Loucy (cell line): Measurements from ENCODE around the gene CERK.

Experiments
- H2AFZ ChIP-seq: fragments of 200-600 bp; sonication (generic); 2 replicates; pipeline ENCODE4 v1.6.0; 2016; ENCODE audit warnings: antibody characterized with exemption, mild to moderate bottlenecking, low read length, moderate library complexity
- H3F3A ChIP-seq: fragments of 200-600 bp; 2 replicates; pipeline ENCODE4 v1.6.0; 2016; ENCODE audit warnings: antibody characterized with exemption, low read depth, mild to moderate bottlenecking
- H3K27me3 ChIP-seq: fragments of 200-600 bp; sonication (generic); 2 replicates; pipeline ENCODE4 v1.6.1; 2014; ENCODE audit warnings: low read length, mild to moderate bottlenecking; ENCODE audit not compliant: insufficient read depth, poor library complexity, severe bottlenecking
- H3K36me3 ChIP-seq: fragments of 200-600 bp; sonication (generic); 2 replicates; pipeline ENCODE4 v1.6.1; 2016; ENCODE audit warnings: low read length; ENCODE audit not compliant: insufficient read depth
- H3K4me1 ChIP-seq: fragments of 200-600 bp; sonication (generic); 2 replicates; pipeline ENCODE4 v1.5.1; 2014; ENCODE audit warnings: low read length, mild to moderate bottlenecking; ENCODE audit not compliant: insufficient read depth, poor library complexity, severe bottlenecking
- H3K4me2 ChIP-seq: fragments of 200-600 bp; sonication (generic); 2 replicates; pipeline ENCODE4 v1.6.0; 2014; ENCODE audit warnings: antibody characterized with exemption, low read length, low read depth, mild to moderate bottlenecking; ENCODE audit not compliant: poor library complexity, severe bottlenecking
- H3K4me3 ChIP-seq: fragments of 200-600 bp; sonication (generic); 2 replicates; pipeline ENCODE4 v1.5.1; 2014; ENCODE audit warnings: low read length, mild to moderate bottlenecking, mixed read lengths; ENCODE audit not compliant: poor library complexity, severe bottlenecking
- H3K79me2 ChIP-seq: fragments of 200-600 bp; sonication (generic); 2 replicates; pipeline ENCODE4 v1.6.1; 2014; ENCODE audit warnings: low read length; ENCODE audit not compliant: insufficient read depth
- H3K9ac ChIP-seq: fragments of 200-600 bp; sonication (generic); 2 replicates; pipeline ENCODE4 v1.6.0; 2014; ENCODE audit warnings: mild to moderate bottlenecking, low read depth, low read length, moderate library complexity; ENCODE audit not compliant: poor library complexity, severe bottlenecking
- H3K9me2 ChIP-seq: fragments of 200-600 bp; sonication (generic); replicated peaks from 2 replicates; pipeline ENCODE4 v1.6.1; 2016; ENCODE audit warnings: low read depth, low read length, mixed read lengths
- H3K9me3 ChIP-seq: fragments of 200-600 bp; sonication (generic); 2 replicates; pipeline ENCODE4 v1.6.1; 2014; ENCODE audit warnings: mild to moderate bottlenecking, antibody characterized with exemption, low read length, low read depth; ENCODE audit not compliant: insufficient read depth
- H4K20me1 ChIP-seq: fragments of 200-600 bp; sonication (generic); 2 replicates; pipeline ENCODE4 v1.6.0; 2014; ENCODE audit warnings: antibody characterized with exemption, low read length, mild to moderate bottlenecking; ENCODE audit not compliant: insufficient read depth, poor library complexity, severe bottlenecking
- EZH2phosphoT487 ChIP-seq: fragments of 200-600 bp; IDR thresholded peaks from 2 replicates; pipeline ENCODE4 v1.6.1; 2018; ENCODE audit warnings: antibody characterized with exemption, mild to moderate bottlenecking, moderate library complexity, borderline replicate concordance
- TF ChIP-seq, protein P1 (sequence below): fragments of 200-600 bp; sonication (generic); conservative IDR thresholded peaks from 2 replicates; pipeline ENCODE4 v1.5.1; 2014; ENCODE audit warnings: mild to moderate bottlenecking, antibody characterized with exemption, low read length

The CERK gene

DNA sequence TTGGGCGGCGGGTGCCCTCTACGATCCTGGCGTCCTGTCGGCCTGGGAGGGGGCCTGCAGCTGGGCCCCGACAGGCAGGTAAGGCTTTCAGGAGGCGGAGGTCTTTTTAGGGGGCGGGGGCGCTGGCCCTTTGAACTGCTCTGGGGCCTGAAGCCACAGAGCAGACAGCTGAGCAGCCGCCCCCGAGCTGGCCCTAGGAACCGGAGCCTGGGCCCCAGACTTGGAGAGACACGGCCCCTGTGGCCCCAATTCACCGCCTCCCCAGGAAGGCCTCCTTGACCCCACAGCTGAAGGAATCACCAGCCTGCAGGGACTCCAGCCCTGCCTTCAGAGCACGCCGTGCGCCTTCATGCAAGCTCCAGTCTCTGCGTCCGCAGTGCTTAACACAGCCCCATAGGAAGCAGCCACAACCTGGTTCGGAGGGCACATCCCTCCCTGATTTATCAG, 618 bp upstream of the CERK start:
- H4K20me1 ChIP-seq = peaks cover 37% of the 10 kb centered on the region
- H3K36me3 ChIP-seq = no peaks in the 10 kb centered on the region
- no peaks in the 10 kb centered on the region for H3K27me3 ChIP-seq
- peak overlapping the region; percentile 75 for H3K9ac ChIP-seq
- TF ChIP-seq, protein P1, sequence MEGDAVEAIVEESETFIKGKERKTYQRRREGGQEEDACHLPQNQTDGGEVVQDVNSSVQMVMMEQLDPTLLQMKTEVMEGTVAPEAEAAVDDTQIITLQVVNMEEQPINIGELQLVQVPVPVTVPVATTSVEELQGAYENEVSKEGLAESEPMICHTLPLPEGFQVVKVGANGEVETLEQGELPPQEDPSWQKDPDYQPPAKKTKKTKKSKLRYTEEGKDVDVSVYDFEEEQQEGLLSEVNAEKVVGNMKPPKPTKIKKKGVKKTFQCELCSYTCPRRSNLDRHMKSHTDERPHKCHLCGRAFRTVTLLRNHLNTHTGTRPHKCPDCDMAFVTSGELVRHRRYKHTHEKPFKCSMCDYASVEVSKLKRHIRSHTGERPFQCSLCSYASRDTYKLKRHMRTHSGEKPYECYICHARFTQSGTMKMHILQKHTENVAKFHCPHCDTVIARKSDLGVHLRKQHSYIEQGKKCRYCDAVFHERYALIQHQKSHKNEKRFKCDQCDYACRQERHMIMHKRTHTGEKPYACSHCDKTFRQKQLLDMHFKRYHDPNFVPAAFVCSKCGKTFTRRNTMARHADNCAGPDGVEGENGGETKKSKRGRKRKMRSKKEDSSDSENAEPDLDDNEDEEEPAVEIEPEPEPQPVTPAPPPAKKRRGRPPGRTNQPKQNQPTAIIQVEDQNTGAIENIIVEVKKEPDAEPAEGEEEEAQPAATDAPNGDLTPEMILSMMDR = no peak
- no peak for TF ChIP-seq EZH2phosphoT487
- peaks cover 37% of the 10 kb centered on the region for H3K4me1 ChIP-seq
- peak overlapping the region; percentile 98 for H2AFZ ChIP-seq
- peak overlapping the region; percentile 81 for H3K4me3 ChIP-seq
- no peaks in the 10 kb centered on the region; the same call in 1 of the 2 replicates for H3K9me3 ChIP-seq
- peaks cover 41% of the 10 kb centered on the region for H3K79me2 ChIP-seq
- no peaks in the 10 kb centered on the region for H3F3A ChIP-seq
- no peaks in the 10 kb centered on the region for H3K9me2 ChIP-seq
- peak overlapping the region; percentile 75 for H3K4me2 ChIP-seq

GRCh38 chr22:46737105-46737975, 712 bp downstream of the CERK start:
- Histone ChIP-seq H3K79me2 (peaks cover 49% of the 10 kb centered on the region), H3K4me1 (peaks cover 37% of the 10 kb centered on the region), H3K9ac (peak overlapping the region; percentile 77), H3K4me3 (peak overlapping the region; percentile 81), H3K27me3 (no peaks in the 10 kb centered on the region), H3F3A (no peaks in the 10 kb centered on the region), H3K9me3 (no peaks in the 10 kb centered on the region), H2AFZ (peak overlapping the region; percentile 53), H3K9me2 (no peaks in the 10 kb centered on the region), H3K36me3 (no peaks in the 10 kb centered on the region), H3K4me2 (peak overlapping the region; percentile 74), H4K20me1 (peaks cover 37% of the 10 kb centered on the region)
- no peak for TF ChIP-seq EZH2phosphoT487
- TF ChIP-seq, protein P1 = no peak

DNA sequence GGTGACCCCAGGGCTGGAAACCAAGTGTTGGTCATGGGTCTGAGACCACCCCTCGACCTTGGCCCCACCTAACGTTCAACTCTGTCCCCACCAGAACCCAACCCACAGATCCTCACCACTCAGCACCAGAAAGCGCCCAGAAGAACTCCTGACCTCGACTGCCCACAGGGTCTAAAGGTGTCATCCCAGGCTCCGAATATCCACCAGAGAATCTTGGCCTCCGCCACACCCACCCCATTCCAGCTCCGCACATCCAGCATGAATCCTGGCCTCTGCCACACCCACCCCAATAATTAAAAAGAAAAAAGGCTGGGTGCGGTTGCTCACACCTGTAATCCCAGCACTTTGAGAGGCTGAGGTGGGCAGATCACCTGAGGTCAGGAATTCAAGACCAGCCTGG, 1.3 kb downstream of the CERK start:
- no peak for TF ChIP-seq EZH2phosphoT487
- TF ChIP-seq, protein P1 = no peak

More for the DNA sequence above, 1.3 kb downstream of the CERK start:
- no peaks in the 10 kb centered on the region for H3K27me3 ChIP-seq
- H3F3A ChIP-seq = no peaks in the 10 kb centered on the region
- no peaks in the 10 kb centered on the region for H3K36me3 ChIP-seq
- H3K4me3 ChIP-seq = peak overlapping the region; percentile 81
- peaks cover 39% of the 10 kb centered on the region for H3K4me1 ChIP-seq
- peaks cover 42% of the 10 kb centered on the region for H4K20me1 ChIP-seq
- no peak overlapping the region for H2AFZ ChIP-seq
- peak overlapping the region; percentile 74 for H3K4me2 ChIP-seq
- H3K9me3 ChIP-seq = no peaks in the 10 kb centered on the region
- peak overlapping the region; percentile 77 for H3K9ac ChIP-seq
- H3K9me2 ChIP-seq = no peaks in the 10 kb centered on the region
- peaks cover 55% of the 10 kb centered on the region for H3K79me2 ChIP-seq
